ENCODE data around the gene LOXL4.
A peak's percentile ranks its signal among the peaks of the same experiment; 100 is the strongest.

The LOXL4 gene

DNA sequence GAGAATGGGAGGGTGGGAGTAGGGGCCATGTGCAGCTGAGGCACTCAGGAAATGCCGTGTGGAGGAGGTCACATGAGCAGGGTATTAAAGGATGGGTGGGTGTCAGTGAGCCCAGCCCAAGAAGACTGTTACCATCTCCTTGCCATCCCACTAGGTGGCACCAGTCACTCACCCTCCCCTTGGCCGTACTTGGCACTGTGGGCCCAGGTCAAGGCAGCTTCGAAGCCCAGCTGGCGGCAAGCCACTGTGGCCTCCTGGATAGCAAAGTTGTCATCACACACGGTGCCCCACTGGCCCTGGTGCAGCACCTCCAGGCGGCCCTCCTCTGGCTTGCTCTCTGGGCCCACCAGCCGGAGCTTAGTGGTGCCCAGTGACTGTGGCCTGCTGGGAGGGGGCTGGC is 5.4 kb downstream of the LOXL4 start:
- DNase-seq = peak; percentile 5

DNA sequence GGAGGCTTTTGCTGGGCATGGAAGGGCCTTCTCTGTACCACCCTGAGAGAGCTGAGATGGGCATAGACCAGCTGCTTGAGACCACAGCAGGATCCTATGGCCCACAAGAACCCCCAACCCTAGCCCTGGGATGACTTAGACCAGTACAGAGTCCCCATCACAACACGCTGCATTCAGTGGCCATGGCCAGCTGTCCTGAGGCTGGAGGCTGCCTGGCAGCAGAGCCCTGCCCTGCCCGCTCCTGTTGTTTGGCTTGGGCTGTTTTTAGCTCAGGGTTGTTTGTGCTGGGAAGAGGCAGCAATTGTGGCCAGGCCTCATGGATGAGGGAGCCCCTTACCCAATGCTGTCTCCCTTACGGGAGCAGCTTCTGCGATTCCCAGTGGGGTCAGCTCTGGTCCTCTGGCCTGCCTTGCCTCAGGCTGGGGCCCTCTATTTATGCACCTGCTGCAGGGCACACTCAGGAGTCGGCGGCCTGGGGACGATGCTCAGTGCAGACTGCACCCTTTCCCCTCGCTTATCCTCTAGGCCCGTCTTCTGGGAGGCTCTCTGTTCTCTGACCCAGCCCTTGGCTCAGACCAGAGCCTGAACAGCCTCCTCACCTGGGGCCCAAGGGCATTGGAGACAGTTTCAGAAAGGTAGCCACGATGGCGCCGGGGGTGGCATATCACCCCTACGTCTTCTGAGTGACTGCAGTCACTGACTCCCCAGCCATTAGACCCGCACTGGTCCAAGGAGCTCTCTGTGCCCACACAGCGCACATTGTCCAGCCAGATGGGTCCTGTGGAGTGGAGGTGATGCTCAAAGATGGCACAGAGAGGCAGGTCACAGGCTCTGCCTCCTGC is 6.3 kb downstream of the LOXL4 start:
- no peak for DNase-seq

DNA sequence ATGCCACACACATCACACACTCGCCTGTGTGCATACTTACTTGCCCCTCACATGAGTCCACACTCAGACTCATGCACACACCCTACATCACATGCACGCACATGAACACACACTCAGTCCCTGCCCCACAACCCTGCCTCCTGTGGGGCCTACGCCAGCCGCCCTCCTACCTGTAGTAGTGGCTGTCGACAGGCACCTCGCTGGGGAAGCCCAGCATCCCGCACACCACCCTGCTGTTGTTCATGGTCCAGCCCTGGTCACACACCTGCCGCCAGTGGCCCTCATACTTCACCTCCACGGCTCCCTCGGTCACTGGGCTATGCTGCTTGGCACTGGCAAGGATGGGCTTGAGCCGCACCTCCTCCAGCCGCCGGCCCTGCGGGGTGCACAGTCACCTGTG is 7.2 kb downstream of the LOXL4 start:
- no peak for DNase-seq

DNA sequence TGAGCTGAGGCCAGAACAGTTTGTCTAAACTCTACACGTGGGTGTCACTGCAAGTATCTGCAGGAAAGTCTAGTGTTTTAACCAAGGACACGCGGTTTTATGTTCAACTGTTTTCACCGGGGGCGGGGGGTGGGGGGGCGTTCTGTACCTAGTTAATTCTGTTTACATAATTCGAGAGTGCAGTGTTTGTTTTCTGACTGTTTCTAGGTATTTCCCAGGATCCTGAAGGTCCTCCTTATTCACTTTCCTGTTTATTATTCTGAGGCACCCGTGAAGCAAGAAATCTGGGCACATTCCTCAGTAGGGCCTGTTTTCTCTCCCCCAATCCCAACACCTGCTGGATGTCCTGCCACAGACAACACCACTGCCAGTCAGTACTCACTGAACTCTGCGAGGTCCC is 7.6 kb downstream of the LOXL4 start:
- no peak for DNase-seq

DNA sequence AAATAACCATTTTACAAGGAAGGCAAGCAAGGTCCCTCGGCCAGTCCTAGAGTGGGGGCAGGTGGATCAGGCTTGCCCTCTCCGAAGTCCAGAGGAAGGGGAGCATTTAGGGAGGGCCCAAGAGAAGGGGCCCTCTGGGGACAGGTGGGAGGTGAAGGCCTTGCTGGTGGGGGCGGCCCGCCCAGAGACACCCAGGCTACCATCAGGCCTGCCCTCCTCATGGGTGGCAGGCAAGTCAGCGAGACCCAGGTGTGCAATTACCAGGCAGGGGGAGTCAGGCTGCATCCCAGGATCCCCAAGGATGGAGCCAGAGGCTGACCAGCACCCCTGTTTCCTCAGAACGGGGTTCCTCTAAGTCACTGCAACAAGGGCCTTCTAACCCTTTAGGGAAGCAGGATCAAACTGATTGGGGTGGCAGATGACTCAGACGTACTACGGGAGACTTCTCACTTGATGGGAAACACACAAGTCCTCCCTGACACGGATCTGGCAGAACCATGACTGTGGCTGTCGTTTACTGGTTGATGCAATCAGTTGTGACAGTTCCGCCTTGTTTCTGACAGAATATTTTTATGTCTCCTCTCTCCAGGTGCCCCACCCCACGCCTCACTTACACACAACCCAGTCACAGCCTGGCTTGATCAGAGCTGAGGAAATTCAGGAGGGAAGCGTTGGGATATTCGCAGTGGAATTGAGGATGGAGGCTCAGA is 8.2 kb downstream of the LOXL4 start:
- DNase-seq = no peak

DNA sequence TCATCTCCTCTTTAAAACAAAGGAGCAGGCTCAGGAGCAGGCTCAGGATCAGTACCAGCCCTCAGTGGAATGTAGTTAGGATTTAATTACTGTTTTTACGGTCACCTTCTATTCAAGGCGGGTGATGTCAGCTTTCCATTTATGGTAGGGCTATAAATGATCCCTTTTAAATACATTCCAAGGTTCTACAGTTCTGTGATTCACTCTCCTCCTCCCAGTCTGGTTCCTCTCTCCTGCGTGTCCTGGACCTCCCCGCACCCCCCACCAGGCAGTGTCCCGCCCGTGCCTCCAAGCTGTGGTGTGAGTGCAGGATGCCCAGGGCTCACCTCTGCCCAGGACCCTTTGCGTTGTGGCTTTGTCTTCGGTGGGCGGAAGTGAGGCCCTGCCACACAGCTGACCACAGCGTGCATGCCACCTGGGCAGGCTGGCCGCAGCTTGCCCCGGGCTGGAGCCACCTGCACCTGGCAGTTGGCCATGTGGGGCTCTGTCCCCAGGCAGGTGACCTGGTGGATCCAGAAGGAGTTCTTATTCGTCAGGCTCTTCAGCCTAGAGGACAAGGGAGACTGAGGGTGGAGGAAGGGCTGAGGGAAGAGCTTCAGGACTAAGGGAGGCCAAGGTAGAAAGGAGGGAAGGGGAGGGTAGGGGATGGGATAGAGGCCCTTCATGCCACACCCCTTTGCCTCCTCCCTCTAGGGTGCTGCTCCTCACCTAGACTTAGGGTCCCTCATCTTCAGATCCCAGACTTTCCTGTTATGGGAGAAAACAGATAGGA is 9.1 kb downstream of the LOXL4 start:
- DNase-seq = no peak

DNA sequence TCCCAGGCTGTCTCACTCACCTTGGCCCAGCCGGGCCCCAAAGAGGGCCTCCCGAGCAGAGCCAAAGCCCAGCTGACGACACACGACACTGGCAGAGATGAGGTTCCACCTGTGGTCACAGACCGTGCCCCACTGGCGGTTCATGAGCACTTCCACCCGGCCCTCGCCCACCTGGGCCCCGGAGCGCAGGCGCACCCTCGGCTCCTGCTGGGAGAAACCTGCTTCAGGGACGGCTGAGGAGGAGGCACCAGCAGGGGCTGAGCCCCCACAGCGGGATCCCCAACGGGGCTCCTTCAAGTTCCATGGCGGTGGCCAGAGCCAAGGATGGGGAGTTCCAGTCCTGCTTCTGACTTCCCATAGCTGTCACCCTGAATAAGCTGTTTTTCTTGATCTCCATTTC is 10.0 kb downstream of the LOXL4 start:
- no peak for DNase-seq

DNA sequence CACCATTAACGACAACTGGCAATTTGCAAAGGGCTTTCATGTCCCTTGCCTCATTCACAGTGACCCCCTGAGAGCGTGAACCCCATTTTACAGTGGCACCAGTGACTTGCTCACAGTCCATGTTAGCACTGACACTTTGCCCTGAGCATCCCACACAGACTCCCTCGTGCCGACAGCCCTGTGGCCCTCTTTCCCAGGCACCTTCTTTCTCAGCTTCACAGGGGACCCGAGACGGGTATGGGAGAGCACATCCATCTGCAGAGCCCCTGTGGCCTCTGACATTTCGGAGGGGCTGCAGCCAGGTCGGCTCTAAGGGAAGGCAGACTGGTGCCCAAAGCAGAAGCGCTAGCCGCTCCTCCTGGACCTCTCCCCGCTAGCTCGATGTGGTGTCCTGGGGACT is 10.8 kb downstream of the LOXL4 start:
- DNase-seq = no peak

DNA sequence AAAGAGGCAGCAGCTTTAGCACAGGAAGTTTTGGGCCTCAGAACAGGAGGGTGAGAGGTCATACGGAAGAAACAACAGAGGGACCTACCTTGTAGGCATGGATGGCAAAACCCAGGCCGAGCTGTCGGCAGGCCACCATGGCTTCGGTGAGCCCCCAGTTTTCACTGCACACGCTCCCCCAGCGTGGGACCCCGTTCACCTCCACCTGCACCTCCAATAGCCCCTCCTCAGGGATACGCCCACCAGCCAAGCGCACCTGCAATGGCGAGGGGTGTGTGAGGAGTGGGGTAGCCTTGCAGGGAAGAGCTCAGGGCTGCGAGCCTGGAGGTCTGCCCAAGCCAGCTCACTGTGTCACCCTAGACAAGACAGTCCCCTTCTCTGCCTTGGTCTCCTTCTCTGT is 11.3 kb downstream of the LOXL4 start:
- no peak for DNase-seq

DNA sequence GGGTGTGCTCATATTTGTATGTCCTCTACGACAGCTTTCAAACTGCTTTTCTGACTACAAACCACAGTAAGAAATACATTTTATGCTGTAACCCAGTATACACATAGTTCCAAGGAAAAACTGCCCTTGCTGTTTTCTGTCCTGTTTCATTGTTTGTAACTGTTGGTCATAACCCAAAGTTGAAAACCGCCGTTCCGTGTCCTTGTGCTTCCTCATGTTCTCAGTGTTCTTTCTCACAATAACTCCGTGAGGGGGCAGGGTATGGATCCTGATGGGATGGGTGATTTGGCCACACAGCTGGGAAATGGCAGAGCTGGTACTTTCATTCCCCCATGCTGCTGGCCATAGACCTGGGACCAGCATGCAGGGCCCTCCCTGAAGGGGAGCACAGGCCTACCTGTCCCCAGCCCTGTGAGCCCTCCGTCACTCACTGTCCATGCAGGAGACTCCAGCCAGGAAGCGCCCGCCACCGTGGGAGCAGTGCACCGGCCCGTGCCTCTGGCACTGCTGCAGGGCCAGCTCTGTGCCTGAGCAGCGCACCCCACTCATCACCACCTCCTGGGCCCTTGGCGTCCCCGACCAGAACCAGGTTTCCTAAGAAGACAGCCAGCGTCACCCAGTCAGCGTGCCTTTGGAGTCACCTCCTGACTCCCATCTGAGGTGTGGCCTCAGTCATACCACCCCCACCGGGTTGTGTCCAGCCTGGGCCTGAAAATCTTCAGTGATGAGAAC is 12.7 kb downstream of the LOXL4 start:
- DNase-seq = no peak

DNA sequence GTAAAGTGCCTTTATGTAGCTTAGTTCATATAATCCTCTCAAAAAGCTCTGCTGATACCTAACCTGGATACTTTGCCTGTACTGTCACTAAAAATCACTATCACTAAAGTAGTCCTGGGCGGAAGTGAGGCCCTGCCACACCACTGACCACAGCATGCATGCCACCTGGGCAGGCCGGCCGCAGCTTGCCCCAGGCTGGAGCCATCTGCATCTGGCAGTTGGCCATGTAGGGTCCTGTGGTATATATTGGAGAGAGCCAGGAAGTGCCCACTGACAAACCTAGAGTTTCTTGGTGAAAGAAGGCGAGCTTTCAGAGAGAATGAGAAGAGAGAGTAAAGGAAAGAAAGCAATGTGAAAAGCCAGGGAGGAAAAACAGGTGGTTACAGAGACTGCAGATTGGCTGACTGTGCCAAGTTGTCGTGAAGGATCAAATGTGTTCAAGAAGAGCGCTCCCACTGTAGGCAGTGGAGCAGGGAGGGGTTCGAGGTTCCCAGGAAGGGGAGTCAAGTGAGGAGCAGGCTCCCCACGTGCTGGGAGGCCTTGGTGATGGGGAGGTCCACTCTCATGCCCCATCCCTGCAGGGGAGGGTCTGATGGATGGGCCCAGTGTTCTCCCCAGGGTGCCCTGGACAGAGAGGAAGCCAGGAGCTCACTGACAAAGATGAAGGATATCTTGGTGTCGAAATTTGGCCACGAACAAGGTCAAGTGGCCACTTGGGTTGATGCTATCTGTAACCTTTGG is 13.6 kb downstream of the LOXL4 start:
- DNase-seq = no peak

DNA sequence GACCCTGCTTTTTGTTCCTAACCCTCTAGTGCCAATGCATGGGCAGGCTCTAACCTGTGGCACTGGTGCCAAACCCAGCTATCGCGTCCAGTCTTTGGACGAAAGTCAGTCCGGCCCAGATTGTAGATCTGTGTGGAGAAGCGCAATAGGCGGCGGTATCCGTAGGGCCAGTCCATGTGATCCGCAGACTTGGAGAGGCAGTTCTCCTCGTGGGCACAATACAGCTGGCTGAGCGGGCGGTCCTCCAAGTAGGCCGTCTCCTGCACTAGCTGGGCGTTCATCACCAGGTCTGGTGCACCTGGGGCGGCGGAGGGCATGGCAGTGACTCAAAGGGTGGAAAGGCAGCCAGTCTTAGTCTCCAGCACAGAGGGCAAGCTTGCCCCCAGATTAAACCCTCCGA is 14.5 kb downstream of the LOXL4 start:
- no peak for DNase-seq

DNA sequence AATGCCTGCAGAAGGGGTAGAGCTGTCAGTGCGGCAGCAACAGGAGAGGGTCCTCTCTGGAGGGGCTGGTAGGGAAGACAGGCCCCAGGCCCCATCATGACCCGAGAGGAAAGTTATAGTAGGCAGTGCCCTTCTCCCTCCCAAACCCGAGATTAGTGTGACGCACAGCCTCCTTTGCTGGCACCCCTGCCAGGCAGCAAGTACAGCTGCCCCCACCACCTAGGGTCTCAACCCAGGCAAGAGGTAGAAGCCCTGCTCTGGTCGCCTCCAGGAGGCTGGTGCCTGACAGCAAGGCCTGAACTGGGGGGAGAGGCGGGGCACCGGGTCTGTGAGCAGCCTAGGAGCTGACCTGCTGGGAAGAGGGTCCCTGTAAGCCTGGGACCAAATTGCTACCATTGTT is 15.5 kb downstream of the LOXL4 start:
- no peak for DNase-seq

DNA sequence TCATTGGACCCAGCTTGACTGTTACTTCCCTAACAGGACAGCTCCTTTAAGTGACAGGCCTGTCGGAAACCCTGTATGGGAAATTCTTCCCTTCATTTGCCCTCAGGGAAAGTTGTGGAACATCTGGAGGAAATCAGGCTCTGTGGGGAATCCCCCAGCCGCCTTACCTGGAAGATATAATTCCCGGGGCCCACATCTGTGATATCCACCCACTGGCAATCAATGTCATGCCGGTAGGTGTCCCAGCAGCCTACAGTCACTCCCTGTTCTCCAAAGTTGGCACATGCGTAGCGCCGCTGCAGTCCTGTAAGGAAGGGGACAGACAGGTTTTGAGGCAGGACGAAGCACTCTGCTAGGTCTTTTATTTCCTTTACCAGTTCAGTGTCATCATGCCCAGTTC is 16.6 kb downstream of the LOXL4 start:
- no peak for DNase-seq

DNA sequence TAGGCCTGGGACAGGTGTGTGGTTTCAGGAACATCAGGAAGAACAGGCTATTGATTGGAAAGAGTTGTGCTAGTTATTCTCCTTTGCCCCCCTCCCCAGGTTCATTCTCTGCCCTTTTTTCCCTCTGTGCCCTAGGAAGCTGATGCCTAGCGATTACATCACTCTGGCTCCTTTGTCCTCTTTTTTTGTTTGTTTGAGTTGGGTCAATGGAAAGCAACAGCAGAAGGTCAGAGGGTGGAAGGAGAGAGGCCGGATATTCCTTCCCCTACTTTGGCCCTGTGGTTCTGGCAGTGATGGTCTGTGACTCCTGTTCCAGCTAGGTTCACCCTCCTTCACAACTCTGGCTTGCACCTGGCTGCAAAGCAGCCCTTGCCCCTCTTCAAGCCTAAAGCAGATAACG is 18.9 kb downstream of the LOXL4 start:
- DNase-seq = no peak

DNA sequence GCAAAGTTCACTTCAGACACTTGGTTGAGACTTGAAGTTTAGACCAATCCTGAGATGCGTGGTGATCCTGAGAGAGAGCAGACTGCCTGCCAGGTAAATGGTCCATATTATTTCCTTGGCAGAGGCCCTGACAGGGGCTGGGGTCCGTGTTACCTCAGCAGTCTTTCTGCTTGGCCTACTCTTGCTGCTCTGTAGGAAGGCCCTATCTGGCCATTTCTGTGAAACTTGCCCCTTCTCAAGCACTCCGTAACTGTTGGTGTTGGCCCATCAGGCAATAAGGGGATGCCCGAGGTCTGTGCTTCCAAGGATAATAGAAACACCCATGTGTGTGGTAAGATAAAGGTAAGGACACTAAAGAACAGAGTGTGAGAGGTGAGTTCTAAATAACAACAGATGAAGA is 20.0 kb downstream of the LOXL4 start:
- no peak for DNase-seq

DNA sequence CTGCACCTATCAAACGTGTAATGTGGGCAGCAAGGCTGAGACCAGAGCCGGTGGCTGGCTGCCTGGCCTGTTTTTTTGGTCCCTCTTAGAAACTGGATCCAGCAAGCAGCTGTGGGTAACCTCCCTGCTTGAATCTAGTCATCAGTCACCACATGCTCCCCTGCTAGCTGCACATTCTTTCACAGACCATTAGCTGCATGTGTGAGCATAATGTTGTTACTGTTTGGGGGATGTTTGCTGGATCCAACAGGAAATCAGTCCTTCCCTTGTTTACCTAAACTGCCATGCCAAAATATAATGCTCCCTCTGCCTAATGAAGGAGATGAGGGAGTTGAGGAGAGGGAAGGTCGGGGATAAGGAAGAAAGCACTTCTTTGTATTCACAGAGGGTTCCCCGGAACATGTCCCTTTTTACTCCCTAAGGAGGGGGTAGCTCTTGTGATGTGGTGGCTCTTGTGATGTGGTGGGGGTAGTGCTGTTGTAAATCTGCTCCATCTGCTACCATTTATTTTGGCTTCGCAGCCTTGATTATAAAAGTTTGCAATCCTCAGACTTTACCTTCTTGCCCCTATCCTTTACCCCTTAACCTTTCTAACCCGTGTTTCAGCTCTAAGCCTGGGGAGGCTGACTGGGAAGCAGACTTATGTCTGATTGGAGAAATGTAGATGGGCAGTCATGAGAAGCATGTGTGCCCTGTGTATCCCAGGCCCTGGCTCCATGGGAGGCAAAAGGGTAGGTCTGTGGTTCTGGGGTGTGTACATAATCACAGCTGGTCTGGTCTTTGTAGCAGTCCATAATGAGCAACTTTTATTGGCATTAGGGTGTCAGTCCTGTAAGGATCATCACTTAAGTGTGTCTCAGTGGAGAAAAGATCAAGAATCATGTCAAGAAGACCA is 20.8 kb downstream of the LOXL4 start:
- DNase-seq = no peak

DNA sequence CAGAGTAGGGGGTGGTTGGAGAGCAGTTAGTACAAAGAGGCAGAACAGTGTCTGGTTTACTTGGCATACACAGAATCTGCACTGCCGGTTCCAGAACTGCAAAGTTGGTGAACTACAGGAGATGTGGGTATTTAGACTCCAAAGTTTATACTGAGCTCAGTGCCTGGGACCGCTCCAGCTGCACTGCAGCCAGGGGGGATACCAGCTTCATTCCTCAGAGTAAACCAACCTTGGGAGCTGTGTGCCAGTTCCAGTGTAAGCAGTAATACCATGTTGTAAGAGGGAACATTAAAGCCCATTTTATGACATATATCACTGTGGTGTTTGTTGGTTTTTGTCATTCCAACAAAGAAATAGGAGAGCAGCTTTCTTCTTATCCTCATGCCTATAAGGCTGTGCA is 23.4 kb downstream of the LOXL4 start:
- DNase-seq = no peak

DNA sequence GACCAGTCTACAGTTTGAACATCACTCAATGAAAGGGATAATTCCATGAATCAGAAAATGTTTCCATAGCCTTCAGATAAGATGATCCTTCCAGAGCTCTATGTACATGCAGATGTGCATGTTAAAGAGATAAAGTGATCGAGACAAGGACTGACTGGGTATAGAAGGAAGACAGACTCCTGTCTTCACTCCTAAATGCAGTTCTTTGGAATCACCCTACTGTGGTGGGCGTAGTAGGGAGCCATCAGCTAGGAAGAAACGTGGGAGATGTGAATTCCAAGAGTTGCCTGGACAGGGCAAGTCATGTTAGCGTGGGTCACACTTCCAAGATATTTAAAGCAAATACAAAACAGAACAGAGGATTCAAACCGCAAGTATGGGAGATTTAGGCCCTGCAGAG is 23.9 kb downstream of the LOXL4 start:
- DNase-seq = no peak

DNA sequence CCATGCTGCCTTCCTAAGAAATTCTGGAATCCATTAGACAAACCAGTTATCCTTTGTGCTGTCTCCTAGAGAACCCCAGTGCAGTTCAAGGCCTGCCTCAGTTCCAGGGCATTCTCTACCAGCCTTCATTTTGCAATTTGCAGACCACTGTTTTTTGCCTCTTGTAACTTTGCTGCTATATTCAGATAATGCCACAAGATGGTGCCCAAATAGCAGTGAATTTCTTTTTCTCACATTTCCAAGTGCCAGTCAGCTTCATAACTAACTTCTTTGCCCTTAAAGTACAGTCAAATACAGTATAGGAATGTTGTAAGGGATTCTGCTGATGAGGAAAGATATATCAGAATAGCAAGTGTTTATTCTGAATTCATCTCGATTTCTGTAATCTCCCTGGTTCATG is 25.2 kb downstream of the LOXL4 start:
- DNase-seq = no peak

DNA sequence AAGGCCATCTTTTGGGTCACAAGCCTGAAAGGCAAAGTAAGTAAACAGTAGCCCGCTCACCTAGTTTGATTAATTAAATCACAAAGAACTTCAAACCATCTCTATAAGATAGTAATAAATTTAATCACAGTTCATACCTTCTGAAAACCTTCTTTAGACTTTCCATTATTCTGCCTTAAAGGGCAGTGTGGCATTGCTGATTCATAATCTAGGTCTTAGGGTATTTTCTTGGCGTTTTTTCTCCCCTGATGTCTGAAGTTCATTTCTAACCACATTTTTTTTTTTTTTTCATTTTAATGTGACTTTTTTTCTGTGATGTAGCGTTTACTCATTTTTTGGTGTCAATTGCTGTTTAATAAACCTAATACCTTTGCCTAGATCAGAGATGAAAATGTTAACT is 27.5 kb downstream of the LOXL4 start:
- no peak for DNase-seq

Measured in CD4-positive, alpha-beta T cell treated with Interleukin-17A for 1 hour (primary cell).